ENCODE results near the gene NFYC.

Gene NFYC

GRCh38 chr1:40740997-40741736 is 49.7 kb downstream of the NFYC start:
- TF ChIP-seq CTCF (IDR thresholded peaks at IDR 0.05; ENCODE audit: low read depth, low read length): no peak
- H3K4me3 ChIP-seq (ENCODE audit: low read depth, low read length): no peak overlapping the region

- no peak for TF ChIP-seq CTCF (IDR thresholded peaks at IDR 0.05; ENCODE audit: low read depth, low read length)
These were observed 51.0 kb downstream of the NFYC start for GRCh38 chr1:40742363-40743061.

GRCh38 chr1:40743452-40743851 is 51.9 kb downstream of the NFYC start:
- TF ChIP-seq CTCF (IDR thresholded peaks at IDR 0.05; ENCODE audit: low read depth, low read length): no peak

More at GRCh38 chr1:40742363-40743061, 51.0 kb downstream of the NFYC start:
- H3K4me3 ChIP-seq (ENCODE audit: low read depth, low read length): no peak overlapping the region

GRCh38 chr1:40743860-40744259 is 52.4 kb downstream of the NFYC start:
- TF ChIP-seq CTCF (IDR thresholded peaks at IDR 0.05; ENCODE audit: low read depth, low read length): no peak

More at GRCh38 chr1:40743452-40743851, 51.9 kb downstream of the NFYC start:
- no peak overlapping the region for H3K4me3 ChIP-seq (ENCODE audit: low read depth, low read length)

GRCh38 chr1:40745176-40745575 is 53.7 kb downstream of the NFYC start:
- no peak for TF ChIP-seq CTCF (IDR thresholded peaks at IDR 0.05; ENCODE audit: low read depth, low read length)
- H3K4me3 ChIP-seq (ENCODE audit: low read depth, low read length): no peak overlapping the region

More at GRCh38 chr1:40743860-40744259, 52.4 kb downstream of the NFYC start:
- no peak overlapping the region for H3K4me3 ChIP-seq (ENCODE audit: low read depth, low read length)

- no peak overlapping the region for H3K4me3 ChIP-seq (ENCODE audit: low read depth, low read length)
- no peak for TF ChIP-seq CTCF (IDR thresholded peaks at IDR 0.05; ENCODE audit: low read depth, low read length)
These were observed 55.0 kb downstream of the NFYC start for GRCh38 chr1:40746344-40747090.

Data from WI38 (cell line).